ENCODE measurements around the gene DISC1. TPM values are rescaled to one million over a fixed set of nuclear protein-coding genes. Genes with fewer than 3 reads are reported as not detected.

The DISC1 gene
- total RNA-seq, 5 donors from 2014 or later (not counting 1 experiment from before 2014, with no cell fraction given), result 12.9 to 37.0 (median 14.6) TPM

DNA sequence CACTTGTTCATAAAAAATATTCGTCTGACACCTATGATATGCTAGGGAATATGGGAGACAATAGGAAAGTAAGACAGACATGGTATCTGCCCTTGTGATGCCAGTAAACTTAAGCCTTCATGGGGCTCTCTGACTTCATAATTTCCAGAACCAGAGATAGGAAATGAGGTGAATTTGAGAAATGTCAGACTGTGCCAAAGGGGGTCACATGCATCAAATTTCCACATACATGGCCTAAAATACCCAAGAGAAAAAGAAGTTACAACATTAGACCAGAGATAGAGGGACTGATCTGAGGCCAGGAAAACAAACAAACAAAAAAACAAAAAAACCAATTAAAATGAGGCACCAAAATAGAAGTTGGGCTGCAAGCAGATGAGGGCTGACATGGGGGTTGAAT lies 75.7 kb downstream of the DISC1 start:
- Mint-ChIP-seq H3K27ac (no peak overlapping the region), H3K27me3 (no peaks in the 10 kb centered on the region), H3K4me3 (no peak overlapping the region), H3K4me1 (peaks cover 8 to 17% (median 13%) of the 10 kb centered on the region in 3 donors), H3K9me3 (peaks cover 0 to 5% (median 0%) of the 10 kb centered on the region in 3 donors), H3K36me3 (peaks cover 60% of the 10 kb centered on the region)
- no peaks in the 10 kb centered on the region for H3K27me3 ChIP-seq (replicated peaks in 1 of 2; ENCODE audit: control insufficient read depth in 2 of 2, extremely low read depth in 1 of 2, insufficient read depth in 2 of 2, low read length in 1 of 2)
- no peak overlapping the region for H3K4me3 ChIP-seq (ENCODE audit: control insufficient read depth in 1 of 2, extremely low read depth in 1 of 2, low read length in 1 of 2)
- DNase-seq (no peak), ATAC-seq (replicated peaks in 1 of 4) (no peak)
- WGBS (ENCODE audit: insufficient coverage), result no CpG with 5 or more reads among the region's 1 CpG
- H3K4me1 ChIP-seq (ENCODE audit: control insufficient read depth in 1 of 2, extremely low read depth in 1 of 2, insufficient read depth in 2 of 2, low read length in 2 of 2), result no peaks in the 10 kb centered on the region
- no peaks in the 10 kb centered on the region for H3K9me3 ChIP-seq
- no peak overlapping the region for H3K27ac ChIP-seq (ENCODE audit: low read length)
- POLR2A ChIA-PET, result no interaction called here
- H3K36me3 ChIP-seq (ENCODE audit: control insufficient read depth in 2 of 2, extremely low read depth in 1 of 2, insufficient read depth in 1 of 2, low read length in 1 of 2), result peaks cover 0 to 5% of the 10 kb centered on the region in 2 donors
- CTCF ChIA-PET, result no interaction called here

DNA sequence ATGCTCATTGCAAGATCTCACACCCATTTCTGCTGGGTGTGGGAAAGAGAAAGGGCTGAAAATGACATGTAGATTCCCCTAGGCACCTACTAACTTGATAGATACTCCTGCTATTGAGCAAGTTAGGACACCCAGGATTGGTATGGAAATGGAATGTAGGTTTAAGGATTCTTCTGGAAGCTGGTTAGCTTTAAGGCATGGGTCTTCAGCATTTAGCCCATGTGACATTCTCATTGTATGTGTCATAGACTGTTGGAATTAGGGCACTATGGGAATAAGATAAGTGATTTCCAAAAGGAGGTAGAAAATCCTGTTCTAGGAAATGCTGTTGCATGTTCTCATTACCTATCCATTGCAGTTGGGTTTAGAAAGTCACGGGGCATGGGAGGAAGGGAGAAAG lies 76.2 kb downstream of the DISC1 start:
- peaks cover 65% of the 10 kb centered on the region for H3K36me3 Mint-ChIP-seq
- ATAC-seq (replicated peaks in 1 of 4) (no peak), DNase-seq (no peak)
- Histone ChIP-seq H3K27ac (ENCODE audit: low read length) (no peak overlapping the region), H3K36me3 (ENCODE audit: control insufficient read depth in 2 of 2, extremely low read depth in 1 of 2, insufficient read depth in 1 of 2, low read length in 1 of 2) (peaks cover 0 to 5% of the 10 kb centered on the region in 2 donors), H3K9me3 (no peaks in the 10 kb centered on the region), H3K27me3 (replicated peaks in 1 of 2; ENCODE audit: control insufficient read depth in 2 of 2, extremely low read depth in 1 of 2, insufficient read depth in 2 of 2, low read length in 1 of 2) (no peaks in the 10 kb centered on the region), H3K4me1 (ENCODE audit: control insufficient read depth in 1 of 2, extremely low read depth in 1 of 2, insufficient read depth in 2 of 2, low read length in 2 of 2) (no peaks in the 10 kb centered on the region), H3K4me3 (ENCODE audit: control insufficient read depth in 1 of 2, extremely low read depth in 1 of 2, low read length in 1 of 2) (no peak overlapping the region)
- no CpG with 5 or more reads among the region's 1 CpG for WGBS (ENCODE audit: insufficient coverage)
- H3K27ac Mint-ChIP-seq, result no peak overlapping the region
- peaks cover 0 to 5% (median 0%) of the 10 kb centered on the region in 3 donors for H3K9me3 Mint-ChIP-seq
- ChIA-PET POLR2A (no interaction called here), CTCF (no interaction called here)
- no peak overlapping the region for H3K4me3 Mint-ChIP-seq
- H3K27me3 Mint-ChIP-seq, result no peaks in the 10 kb centered on the region
- peaks cover 8 to 17% (median 13%) of the 10 kb centered on the region in 3 donors for H3K4me1 Mint-ChIP-seq

DNA sequence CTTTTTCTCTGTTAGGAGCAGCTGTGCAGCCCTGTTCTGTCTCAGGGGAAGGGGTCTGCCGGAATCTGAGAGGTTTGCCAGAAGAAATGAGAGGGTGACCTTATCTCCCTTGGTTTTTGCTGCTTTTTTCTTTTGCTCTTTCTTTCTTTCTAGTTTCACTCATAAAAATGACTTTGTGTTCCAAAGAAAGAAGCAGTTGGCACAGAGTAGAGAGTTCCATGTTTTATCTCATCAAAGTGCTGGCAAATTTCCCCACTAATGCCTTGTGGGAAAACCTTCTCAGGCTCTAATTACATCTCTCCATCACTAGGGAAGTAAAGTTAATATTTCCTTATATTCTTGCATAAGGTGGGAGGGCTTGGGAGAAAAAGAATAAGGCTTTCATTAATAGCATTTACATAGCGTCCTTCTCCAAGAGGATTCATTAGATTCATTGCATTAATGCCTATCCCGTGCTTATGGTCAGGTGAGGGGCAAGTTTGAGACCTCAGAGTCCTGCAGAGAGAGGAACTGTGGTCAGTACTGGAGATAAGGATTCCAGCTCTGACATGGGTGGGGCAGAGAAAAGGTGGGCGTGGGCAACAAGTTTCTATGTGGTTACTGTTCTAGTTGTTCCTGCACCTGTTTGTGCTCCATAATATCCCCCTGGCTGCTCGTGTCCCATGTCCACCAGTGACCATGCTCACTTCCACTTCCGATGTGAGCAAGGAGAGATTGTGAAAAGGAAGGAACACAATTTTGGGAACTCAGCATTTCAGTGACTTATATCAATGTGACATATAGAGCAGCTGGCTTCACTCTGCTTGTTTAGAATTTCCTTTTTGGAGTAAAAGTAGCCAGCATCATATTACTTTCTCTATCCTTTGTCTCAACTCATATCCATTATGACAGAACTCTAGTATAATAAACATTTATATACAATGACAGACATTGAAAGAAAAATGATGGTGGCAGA lies 79.5 kb downstream of the DISC1 start:
- Histone ChIP-seq H3K27me3 (replicated peaks in 1 of 2; ENCODE audit: control insufficient read depth in 2 of 2, extremely low read depth in 1 of 2, insufficient read depth in 2 of 2, low read length in 1 of 2) (no peaks in the 10 kb centered on the region), H3K36me3 (ENCODE audit: control insufficient read depth in 2 of 2, extremely low read depth in 1 of 2, insufficient read depth in 1 of 2, low read length in 1 of 2) (peaks cover 0 to 2% of the 10 kb centered on the region in 2 donors), H3K27ac (ENCODE audit: low read length) (no peak overlapping the region), H3K9me3 (no peaks in the 10 kb centered on the region), H3K4me1 (ENCODE audit: control insufficient read depth in 1 of 2, extremely low read depth in 1 of 2, insufficient read depth in 2 of 2, low read length in 2 of 2) (no peaks in the 10 kb centered on the region), H3K4me3 (ENCODE audit: control insufficient read depth in 1 of 2, extremely low read depth in 1 of 2, low read length in 1 of 2) (no peak overlapping the region)
- no peak for DNase-seq
- no peak overlapping the region for H3K27ac Mint-ChIP-seq
- no peak overlapping the region for H3K4me3 Mint-ChIP-seq
- ATAC-seq (replicated peaks in 1 of 4), result no peak
- H3K27me3 Mint-ChIP-seq, result no peaks in the 10 kb centered on the region
- ChIA-PET POLR2A (no interaction called here), CTCF (no interaction called here)
- no peaks in the 10 kb centered on the region for H3K9me3 Mint-ChIP-seq
- H3K36me3 Mint-ChIP-seq, result peaks cover 56% of the 10 kb centered on the region
- H3K4me1 Mint-ChIP-seq, result peaks cover 0 to 5% (median 4%) of the 10 kb centered on the region in 3 donors
- 100% methylated on average over 1 of the region's 6 CpGs for WGBS (ENCODE audit: insufficient coverage)

DNA sequence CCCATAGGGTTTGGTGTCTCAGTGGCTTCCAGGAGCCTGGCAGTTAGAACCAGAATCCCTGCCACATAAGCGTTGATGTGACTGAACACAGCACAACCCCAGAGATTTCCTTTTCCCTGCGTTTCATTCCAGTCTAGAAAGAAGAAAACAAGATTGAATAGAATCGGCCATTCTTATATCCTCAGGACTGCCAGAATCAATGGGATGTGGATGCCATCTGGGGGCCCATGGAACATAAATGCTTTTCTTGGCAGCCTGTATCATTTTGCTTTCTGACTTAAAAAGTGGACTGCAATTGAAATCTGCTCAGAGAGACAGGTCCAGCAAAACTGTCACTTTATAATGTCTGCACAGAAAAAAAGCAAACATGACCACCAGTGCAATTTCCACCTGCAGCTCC lies 80.3 kb downstream of the DISC1 start:
- Mint-ChIP-seq H3K9me3 (no peaks in the 10 kb centered on the region), H3K27ac (no peak overlapping the region)

DNA sequence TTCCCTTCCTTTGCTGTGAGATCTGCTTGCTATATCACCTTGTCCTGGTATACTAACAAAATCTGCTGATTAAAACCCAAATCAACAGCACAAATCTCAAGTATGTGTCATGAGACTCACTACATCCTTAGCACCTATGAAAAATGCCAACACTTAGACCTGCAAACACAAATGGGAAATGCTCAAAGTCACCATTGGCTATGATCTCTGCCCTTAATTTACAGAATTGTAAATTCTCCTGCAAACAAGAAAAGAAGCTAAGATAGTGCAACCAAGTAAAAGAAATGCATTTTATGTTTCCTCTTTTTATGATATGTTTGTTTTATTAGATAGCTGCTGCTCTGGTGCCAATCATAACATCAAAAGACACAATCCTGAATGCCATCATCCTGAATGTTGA lies 80.8 kb downstream of the DISC1 start:
- Mint-ChIP-seq H3K4me3 (no peak overlapping the region), H3K27ac (no peak overlapping the region), H3K27me3 (no peaks in the 10 kb centered on the region), H3K36me3 (peaks cover 58% of the 10 kb centered on the region), H3K4me1 (peaks cover 0 to 5% (median 4%) of the 10 kb centered on the region in 3 donors), H3K9me3 (no peaks in the 10 kb centered on the region)
- DNase-seq (no peak), ATAC-seq (replicated peaks in 1 of 4) (no peak)
- no peak overlapping the region for H3K27ac ChIP-seq (ENCODE audit: low read length)
- no peaks in the 10 kb centered on the region for H3K9me3 ChIP-seq
- POLR2A ChIA-PET, result no interaction called here
- peaks cover 0 to 2% of the 10 kb centered on the region in 2 donors for H3K36me3 ChIP-seq (ENCODE audit: control insufficient read depth in 2 of 2, extremely low read depth in 1 of 2, insufficient read depth in 1 of 2, low read length in 1 of 2)
- no peak overlapping the region for H3K4me3 ChIP-seq (ENCODE audit: control insufficient read depth in 1 of 2, extremely low read depth in 1 of 2, low read length in 1 of 2)
- no peaks in the 10 kb centered on the region for H3K27me3 ChIP-seq (replicated peaks in 1 of 2; ENCODE audit: control insufficient read depth in 2 of 2, extremely low read depth in 1 of 2, insufficient read depth in 2 of 2, low read length in 1 of 2)
- CTCF ChIA-PET, result no interaction called here
- no peaks in the 10 kb centered on the region for H3K4me1 ChIP-seq (ENCODE audit: control insufficient read depth in 1 of 2, extremely low read depth in 1 of 2, insufficient read depth in 2 of 2, low read length in 2 of 2)

More for the DNA sequence above, 80.3 kb downstream of the DISC1 start:
- POLR2A ChIA-PET, result no interaction called here
- H3K36me3 Mint-ChIP-seq, result peaks cover 59% of the 10 kb centered on the region
- no peak overlapping the region for H3K4me3 ChIP-seq (ENCODE audit: control insufficient read depth in 1 of 2, extremely low read depth in 1 of 2, low read length in 1 of 2)
- WGBS (ENCODE audit: insufficient coverage), result 97% methylated on average over 3 of the region's 3 CpGs
- CTCF ChIA-PET, result no interaction called here
- no peaks in the 10 kb centered on the region for H3K27me3 Mint-ChIP-seq
- H3K4me1 Mint-ChIP-seq, result peaks cover 0 to 5% (median 4%) of the 10 kb centered on the region in 3 donors
- H3K4me1 ChIP-seq (ENCODE audit: control insufficient read depth in 1 of 2, extremely low read depth in 1 of 2, insufficient read depth in 2 of 2, low read length in 2 of 2), result no peaks in the 10 kb centered on the region
- H3K4me3 Mint-ChIP-seq, result no peak overlapping the region
- no peaks in the 10 kb centered on the region for H3K27me3 ChIP-seq (replicated peaks in 1 of 2; ENCODE audit: control insufficient read depth in 2 of 2, extremely low read depth in 1 of 2, insufficient read depth in 2 of 2, low read length in 1 of 2)
- no peak overlapping the region for H3K27ac ChIP-seq (ENCODE audit: low read length)
- DNase-seq (no peak), ATAC-seq (replicated peaks in 1 of 4) (no peak)
- H3K9me3 ChIP-seq, result no peaks in the 10 kb centered on the region
- H3K36me3 ChIP-seq (ENCODE audit: control insufficient read depth in 2 of 2, extremely low read depth in 1 of 2, insufficient read depth in 1 of 2, low read length in 1 of 2), result peaks cover 0 to 2% of the 10 kb centered on the region in 2 donors

DNA sequence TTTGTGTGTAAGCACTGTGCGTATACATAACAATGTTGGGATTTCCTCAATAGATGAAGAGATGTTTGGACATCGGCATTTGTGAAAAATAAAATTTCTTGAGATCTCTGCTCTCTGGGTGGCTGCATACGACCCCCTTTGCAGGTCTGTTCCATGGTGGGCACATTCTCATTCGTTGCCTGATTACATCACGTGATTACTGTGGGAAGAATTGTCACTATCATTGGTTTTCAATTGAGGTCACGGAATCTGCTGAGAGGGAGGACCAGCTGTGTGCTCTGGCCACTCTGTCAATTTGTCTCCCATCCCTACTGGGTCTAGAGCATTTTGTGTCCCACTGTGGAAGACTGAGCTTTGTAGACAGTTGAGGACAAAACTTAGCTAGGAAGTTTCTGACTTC lies 81.8 kb downstream of the DISC1 start:
- Mint-ChIP-seq H3K4me1 (peaks cover 0 to 4% (median 0%) of the 10 kb centered on the region in 3 donors), H3K27ac (no peak overlapping the region), H3K4me3 (no peak overlapping the region), H3K36me3 (peaks cover 58% of the 10 kb centered on the region), H3K27me3 (no peaks in the 10 kb centered on the region), H3K9me3 (peaks cover 3 to 8% (median 3%) of the 10 kb centered on the region in 3 donors)
- no peak overlapping the region for H3K27ac ChIP-seq (ENCODE audit: low read length)
- H3K27me3 ChIP-seq (replicated peaks in 1 of 2; ENCODE audit: control insufficient read depth in 2 of 2, extremely low read depth in 1 of 2, insufficient read depth in 2 of 2, low read length in 1 of 2), result no peaks in the 10 kb centered on the region
- no peak overlapping the region for H3K4me3 ChIP-seq (ENCODE audit: control insufficient read depth in 1 of 2, extremely low read depth in 1 of 2, low read length in 1 of 2)
- H3K9me3 ChIP-seq, result no peaks in the 10 kb centered on the region
- ATAC-seq (replicated peaks in 1 of 4), result no peak
- 92% methylated on average over 5 of the region's 6 CpGs for WGBS (ENCODE audit: insufficient coverage)
- H3K4me1 ChIP-seq (ENCODE audit: control insufficient read depth in 1 of 2, extremely low read depth in 1 of 2, insufficient read depth in 2 of 2, low read length in 2 of 2), result no peaks in the 10 kb centered on the region
- no peak for DNase-seq
- ChIA-PET CTCF (no interaction called here), POLR2A (no interaction called here)
- H3K36me3 ChIP-seq (ENCODE audit: control insufficient read depth in 2 of 2, extremely low read depth in 1 of 2, insufficient read depth in 1 of 2, low read length in 1 of 2), result peaks cover 0 to 2% of the 10 kb centered on the region in 2 donors

All from T-cell (primary cell).